IMR-90 (cell line): ENCODE data around the gene NOS1AP.

Source experiments
- BHLHE40 ChIP-seq: fragments of 150-350 bp; IDR thresholded peaks from 2 replicates; pipeline ENCODE4 v1.6.1; 2016; ENCODE audit warnings: mild to moderate bottlenecking, low read depth, low read length
- CEBPB ChIP-seq: IDR thresholded peaks from 2 replicates; pipeline ENCODE4 v1.6.1; 2012; ENCODE audit warnings: low read depth, low read length, improper control_type of control experiment
- MXI1 ChIP-seq: IDR thresholded peaks from 2 replicates; pipeline ENCODE4 v1.6.1; 2012; ENCODE audit warnings: low read depth, mild to moderate bottlenecking, low read length, moderate library complexity, borderline replicate concordance
- RFX5 ChIP-seq: IDR thresholded peaks from 2 replicates; pipeline ENCODE4 v1.8.0; 2012; ENCODE audit warnings: low read depth, mild to moderate bottlenecking, low read length, moderate library complexity
- TF ChIP-seq, protein P1 (sequence below): fragments of 150-350 bp; IDR thresholded peaks from 2 replicates; pipeline ENCODE4 v1.6.1; 2017; ENCODE audit warnings: mild to moderate bottlenecking, antibody characterized with exemption, low read length, low read depth
- TF ChIP-seq, protein P2 (sequence below): conservative IDR thresholded peaks from 2 replicates; pipeline ENCODE4 v1.5.1; 2012; ENCODE audit warnings: mild to moderate bottlenecking, low read depth, low read length, improper control_type of control experiment

GRCh38 chr1:162388615-162389014 lies 319.1 kb downstream of the NOS1AP start:
- TF ChIP-seq, protein P1, sequence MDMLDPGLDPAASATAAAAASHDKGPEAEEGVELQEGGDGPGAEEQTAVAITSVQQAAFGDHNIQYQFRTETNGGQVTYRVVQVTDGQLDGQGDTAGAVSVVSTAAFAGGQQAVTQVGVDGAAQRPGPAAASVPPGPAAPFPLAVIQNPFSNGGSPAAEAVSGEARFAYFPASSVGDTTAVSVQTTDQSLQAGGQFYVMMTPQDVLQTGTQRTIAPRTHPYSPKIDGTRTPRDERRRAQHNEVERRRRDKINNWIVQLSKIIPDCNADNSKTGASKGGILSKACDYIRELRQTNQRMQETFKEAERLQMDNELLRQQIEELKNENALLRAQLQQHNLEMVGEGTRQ: no peak
- TF ChIP-seq, protein P2, sequence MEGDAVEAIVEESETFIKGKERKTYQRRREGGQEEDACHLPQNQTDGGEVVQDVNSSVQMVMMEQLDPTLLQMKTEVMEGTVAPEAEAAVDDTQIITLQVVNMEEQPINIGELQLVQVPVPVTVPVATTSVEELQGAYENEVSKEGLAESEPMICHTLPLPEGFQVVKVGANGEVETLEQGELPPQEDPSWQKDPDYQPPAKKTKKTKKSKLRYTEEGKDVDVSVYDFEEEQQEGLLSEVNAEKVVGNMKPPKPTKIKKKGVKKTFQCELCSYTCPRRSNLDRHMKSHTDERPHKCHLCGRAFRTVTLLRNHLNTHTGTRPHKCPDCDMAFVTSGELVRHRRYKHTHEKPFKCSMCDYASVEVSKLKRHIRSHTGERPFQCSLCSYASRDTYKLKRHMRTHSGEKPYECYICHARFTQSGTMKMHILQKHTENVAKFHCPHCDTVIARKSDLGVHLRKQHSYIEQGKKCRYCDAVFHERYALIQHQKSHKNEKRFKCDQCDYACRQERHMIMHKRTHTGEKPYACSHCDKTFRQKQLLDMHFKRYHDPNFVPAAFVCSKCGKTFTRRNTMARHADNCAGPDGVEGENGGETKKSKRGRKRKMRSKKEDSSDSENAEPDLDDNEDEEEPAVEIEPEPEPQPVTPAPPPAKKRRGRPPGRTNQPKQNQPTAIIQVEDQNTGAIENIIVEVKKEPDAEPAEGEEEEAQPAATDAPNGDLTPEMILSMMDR: no peak
- TF ChIP-seq CEBPB: no peak
- TF ChIP-seq MXI1: no peak
- TF ChIP-seq BHLHE40: no peak
- TF ChIP-seq RFX5: no peak
